Sigmoid colon (tissue), 3 donors: Measurements from ENCODE around the gene SORCS2.

Experiments used
- POLR2A ChIP-seq, 2 donors: fragments of 450-650 bp; IDR thresholded peaks; one replicate each; pipeline ENCODE4 v1.6.1; 2016; ENCODE audit warnings: antibody characterized with exemption in 2 of 2, mild to moderate bottlenecking in 2 of 2, moderate library complexity in 2 of 2
- TF ChIP-seq, protein P1 (sequence below), 4 experiments: fragments of 450-650 bp in 3 of 4; fragments of 200-600 bp in 1 of 4; IDR thresholded peaks; one replicate each; pipeline ENCODE4 v1.5.1; 2016 to 2019; ENCODE audit warnings: antibody characterized with exemption in 4 of 4, mild to moderate bottlenecking in 3 of 4, moderate library complexity in 2 of 4

DNA sequence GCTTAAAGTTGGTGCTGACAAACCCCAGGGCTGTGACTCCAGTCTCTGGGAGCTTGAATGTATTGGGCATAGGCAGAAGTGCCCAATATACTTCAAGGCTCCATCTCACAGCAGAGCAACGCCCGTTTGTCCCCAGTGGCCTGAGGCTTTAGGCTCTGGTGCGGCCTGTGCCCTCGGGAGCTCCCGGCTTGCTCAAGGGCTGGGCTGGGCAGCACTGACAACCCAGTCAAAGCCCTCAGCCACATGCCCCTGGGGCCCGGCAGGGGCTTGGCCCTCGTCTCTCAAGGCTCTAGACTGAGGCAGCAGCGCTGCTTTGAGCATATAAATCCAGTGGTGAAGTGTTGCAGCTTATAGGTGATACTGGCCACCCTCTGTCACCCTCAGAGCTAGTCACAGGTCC, 543.6 kb downstream of the SORCS2 start:
- TF ChIP-seq POLR2A (IDR thresholded peaks at IDR 0.05): no peak
- TF ChIP-seq, protein P1, sequence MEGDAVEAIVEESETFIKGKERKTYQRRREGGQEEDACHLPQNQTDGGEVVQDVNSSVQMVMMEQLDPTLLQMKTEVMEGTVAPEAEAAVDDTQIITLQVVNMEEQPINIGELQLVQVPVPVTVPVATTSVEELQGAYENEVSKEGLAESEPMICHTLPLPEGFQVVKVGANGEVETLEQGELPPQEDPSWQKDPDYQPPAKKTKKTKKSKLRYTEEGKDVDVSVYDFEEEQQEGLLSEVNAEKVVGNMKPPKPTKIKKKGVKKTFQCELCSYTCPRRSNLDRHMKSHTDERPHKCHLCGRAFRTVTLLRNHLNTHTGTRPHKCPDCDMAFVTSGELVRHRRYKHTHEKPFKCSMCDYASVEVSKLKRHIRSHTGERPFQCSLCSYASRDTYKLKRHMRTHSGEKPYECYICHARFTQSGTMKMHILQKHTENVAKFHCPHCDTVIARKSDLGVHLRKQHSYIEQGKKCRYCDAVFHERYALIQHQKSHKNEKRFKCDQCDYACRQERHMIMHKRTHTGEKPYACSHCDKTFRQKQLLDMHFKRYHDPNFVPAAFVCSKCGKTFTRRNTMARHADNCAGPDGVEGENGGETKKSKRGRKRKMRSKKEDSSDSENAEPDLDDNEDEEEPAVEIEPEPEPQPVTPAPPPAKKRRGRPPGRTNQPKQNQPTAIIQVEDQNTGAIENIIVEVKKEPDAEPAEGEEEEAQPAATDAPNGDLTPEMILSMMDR (IDR thresholded peaks at IDR 0.05): no peak
